GM23338 (cell line): ENCODE results near the gene PPIL1. TPM values are rescaled to one million over a fixed set of nuclear protein-coding genes. Genes with fewer than 3 reads are reported as not detected.

Experiments
- ATAC-seq: fragments of 200-7000 bp; cut with Tn5 transposase; 3 replicates; pipeline ENCODE4 v1.9.1; 2020
- DNase-seq: peaks from one replicate; pipeline ENCODE4 v3.0.0-alpha.2; 2015; ENCODE audit warnings: low spot score
- H2AFZ ChIP-seq: fragments of 200-600 bp; sonication (generic); 2 replicates; pipeline ENCODE4 v1.8.0; 2016; ENCODE audit warnings: antibody characterized with exemption, mild to moderate bottlenecking, moderate library complexity
- H3F3A ChIP-seq: fragments of 200-600 bp; sonication (generic); replicated peaks from 2 replicates; pipeline ENCODE4 v1.8.0; 2017; ENCODE audit warnings: antibody characterized with exemption, mixed run types, low read depth
- H3K27ac ChIP-seq: fragments of 200-600 bp; sonication (generic); 2 replicates; pipeline ENCODE4 v1.6.1; 2016; ENCODE audit warnings: low read depth
- H3K27me3 ChIP-seq: fragments of 200-600 bp; sonication (generic); 2 replicates; pipeline ENCODE4 v1.8.0; 2016; ENCODE audit warnings: mild to moderate bottlenecking, mixed run types, moderate library complexity; ENCODE audit not compliant: insufficient read depth
- H3K36me3 ChIP-seq: fragments of 200-600 bp; sonication (generic); 2 replicates; pipeline ENCODE4 v1.8.0; 2016; ENCODE audit warnings: mild to moderate bottlenecking; ENCODE audit not compliant: insufficient read depth
- H3K4me1 ChIP-seq: fragments of 200-600 bp; sonication (generic); 2 replicates; pipeline ENCODE4 v1.8.0; 2016; ENCODE audit warnings: mild to moderate bottlenecking, moderate library complexity; ENCODE audit not compliant: insufficient read depth
- H3K4me2 ChIP-seq: fragments of 200-600 bp; sonication (generic); 2 replicates; pipeline ENCODE4 v1.7.1; 2017; ENCODE audit warnings: mixed run types
- H3K4me3 ChIP-seq: fragments of 200-600 bp; sonication (generic); 2 replicates; pipeline ENCODE4 v1.6.1; 2016; ENCODE audit warnings: mixed run types
- H3K79me2 ChIP-seq: fragments of 200-600 bp; sonication (generic); replicated peaks from 2 replicates; pipeline ENCODE4 v1.8.0; 2017; ENCODE audit warnings: mild to moderate bottlenecking; ENCODE audit not compliant: insufficient read depth
- H3K9me2 ChIP-seq: fragments of 200-600 bp; sonication (generic); 2 replicates; pipeline ENCODE4 v1.8.0; 2017; ENCODE audit not compliant: insufficient read depth
- H4K20me1 ChIP-seq: fragments of 200-600 bp; sonication (generic); replicated peaks from 2 replicates; pipeline ENCODE4 v1.8.0; 2017; ENCODE audit warnings: mild to moderate bottlenecking; ENCODE audit not compliant: insufficient read depth
- H3K27ac Mint-ChIP-seq: 2 replicates; pipeline ENCODE4 v1.8.0; 2020; ENCODE audit warnings: inconsistent platforms, mild to moderate bottlenecking, moderate library complexity, mixed read lengths
- H3K27me3 Mint-ChIP-seq: 3 replicates; pipeline ENCODE4 v1.8.0; 2022; ENCODE audit warnings: low read depth, mild to moderate bottlenecking, moderate library complexity, mixed read lengths, inconsistent platforms; ENCODE audit not compliant: insufficient read depth, poor library complexity
- H3K36me3 Mint-ChIP-seq: 3 replicates; pipeline ENCODE4 v1.8.0; 2021; ENCODE audit warnings: low read depth, mild to moderate bottlenecking, inconsistent platforms, moderate library complexity, mixed read lengths
- H3K4me1 Mint-ChIP-seq: 3 replicates; pipeline ENCODE4 v1.8.0; 2020; ENCODE audit warnings: mild to moderate bottlenecking, inconsistent platforms, mixed read lengths
- H3K4me3 Mint-ChIP-seq: 3 replicates; pipeline ENCODE4 v1.8.0; 2021; ENCODE audit warnings: moderate library complexity, mild to moderate bottlenecking, inconsistent platforms, mixed read lengths
- H3K9me3 Mint-ChIP-seq: 3 replicates; pipeline ENCODE4 v1.8.0; 2020; ENCODE audit warnings: moderate library complexity, mild to moderate bottlenecking, inconsistent platforms, mixed read lengths
- CREB1 ChIP-seq: fragments of 250-450 bp; sonication (Bioruptor Pico); IDR thresholded peaks from 2 replicates; pipeline ENCODE4 v1.5.0; 2020; ENCODE audit warnings: low read depth, mild to moderate bottlenecking, moderate library complexity
- CTCF ChIP-seq, 2 experiments: fragments of 200-600 bp in 1 of 2; sonication (generic) in 1 of 2; conservative IDR thresholded peaks; 2 replicates each; pipeline versions ENCODE4 v1.5.1 to v1.6.1; 2016 to 2017; ENCODE audit warnings: antibody characterized with exemption in 2 of 2, low read depth in 2 of 2, mild to moderate bottlenecking in 2 of 2, moderate library complexity in 1 of 2
- ETS1 ChIP-seq: IDR thresholded peaks from 2 replicates; pipeline ENCODE4 v1.6.1; 2016; ENCODE audit warnings: antibody characterized with exemption
- EZH2 ChIP-seq: fragments of 200-600 bp; sonication (generic); IDR thresholded peaks from one replicate; pipeline ENCODE4 v1.8.0; 2017; ENCODE audit warnings: antibody characterized with exemption, mild to moderate bottlenecking, low read depth; ENCODE audit not compliant: unreplicated experiment
- EZH2phosphoT487 ChIP-seq: fragments of 200-600 bp; sonication (generic); IDR thresholded peaks from one replicate; pipeline ENCODE4 v1.8.1; 2018; ENCODE audit warnings: antibody characterized with exemption; ENCODE audit not compliant: unreplicated experiment
- JUNB ChIP-seq: IDR thresholded peaks from one replicate; pipeline ENCODE4 v1.6.1; 2016; ENCODE audit warnings: antibody characterized with exemption; ENCODE audit not compliant: unreplicated experiment
- NANOG ChIP-seq: IDR thresholded peaks from 2 replicates; pipeline ENCODE4 v1.6.1; 2016; ENCODE audit warnings: antibody characterized with exemption, borderline replicate concordance
- POLR2AphosphoS5 ChIP-seq: IDR thresholded peaks from 2 replicates; pipeline ENCODE4 v1.6.1; 2016; ENCODE audit warnings: antibody characterized with exemption, low read depth
- REST ChIP-seq: IDR thresholded peaks from one replicate; pipeline ENCODE4 v1.6.1; 2018; ENCODE audit warnings: antibody characterized with exemption; ENCODE audit not compliant: unreplicated experiment
- STAT1 ChIP-seq: IDR thresholded peaks from one replicate; pipeline ENCODE4 v1.6.1; 2016; ENCODE audit warnings: antibody characterized with exemption; ENCODE audit not compliant: unreplicated experiment
- ZNF114 ChIP-seq: fragments of 250-450 bp; sonication (Bioruptor Pico); IDR thresholded peaks from 2 replicates; pipeline ENCODE4 v1.5.0; 2020; ENCODE audit warnings: mild to moderate bottlenecking, moderate library complexity
- ZNF331 ChIP-seq: fragments of 250-450 bp; sonication (Bioruptor Pico); IDR thresholded peaks from 2 replicates; pipeline ENCODE4 v1.5.0; 2020; ENCODE audit warnings: low read depth, mild to moderate bottlenecking, moderate library complexity
- ZNF462 ChIP-seq: fragments of 250-450 bp; sonication (Bioruptor Pico); IDR thresholded peaks from 2 replicates; pipeline ENCODE4 v1.5.0; 2020; ENCODE audit warnings: mild to moderate bottlenecking, moderate library complexity
- polyA plus RNA-seq: library from polyadenylated mRNA; unstranded; fragments of >200 nt; fragmentation: Nextera tagmentation; extraction: Ambion mirVana; gene quantifications from 2 replicates; pipeline ENCODE4 v1.2.1, GENCODE V29; 2016
- total RNA-seq: library from RNA; depleted of rRNA; stranded (reverse); fragments of >200 nt; shearing (Covaris generic); gene quantifications from 2 replicates; pipeline ENCODE4 v1.2.3, GENCODE V29; 2014

Gene PPIL1
- total and polyA plus RNA-seq, 2 experiments from 2014 or later, result 57.3 to 79.4 TPM

- no peaks in the 10 kb centered on the region for H3K9me2 ChIP-seq
- H3K27ac ChIP-seq, result no peak overlapping the region
- H3K4me3 ChIP-seq, result no peak overlapping the region
- no peaks in the 10 kb centered on the region for H3K27me3 ChIP-seq
- no peaks in the 10 kb centered on the region for H3K36me3 ChIP-seq
- Mint-ChIP-seq H3K9me3 (no peaks in the 10 kb centered on the region), H3K4me1 (peaks cover 14% of the 10 kb centered on the region), H3K27ac (no peak overlapping the region), H3K36me3 (no peaks in the 10 kb centered on the region), H3K4me3 (no peak overlapping the region), H3K27me3 (peaks cover 6% of the 10 kb centered on the region)
- TF ChIP-seq POLR2AphosphoS5 (no peak), ZNF331 (no peak), ZNF114 (no peak), STAT1 (no peak), JUNB (no peak), ZNF462 (CRISPR knock-in tag) (no peak), CREB1 (CRISPR knock-in tag) (no peak), EZH2 (no peak), REST (no peak), ETS1 (no peak), NANOG (no peak), CTCF (conservative IDR thresholded peaks at IDR 0.05; ENCODE audit: low read depth in 2 of 2) (no peak), EZH2phosphoT487 (no peak)
- no peaks in the 10 kb centered on the region for H3K79me2 ChIP-seq
- no peak overlapping the region for H2AFZ ChIP-seq
- ATAC-seq (no peak), DNase-seq (no peak)
- H3K4me1 ChIP-seq, result no peaks in the 10 kb centered on the region
- H3K4me2 ChIP-seq, result no peak overlapping the region
- H4K20me1 ChIP-seq, result no peaks in the 10 kb centered on the region
- no peaks in the 10 kb centered on the region for H3F3A ChIP-seq
These were observed 60.4 kb downstream of the PPIL1 start for GRCh38 chr6:36814249-36814648.
